Middle frontal gyrus (tissue), 1 donor: ENCODE data around the gene LONRF3.
A peak's percentile ranks its signal among the peaks of the same experiment; 100 is the strongest.
"Not testable (repeated sequence)": the region's sequence is repeated elsewhere in the genome, so short reads cannot be mapped to it uniquely, and the experiment has no call there.

ENCODE experiments used
- DNase-seq: peaks from one replicate; pipeline ENCODE4 v3.0.0-alpha.2; 2015; ENCODE audit warnings: low spot score; ENCODE audit errors: extremely low spot score

The LONRF3 gene

GRCh38 chrX:118983513-118983912, 9.1 kb downstream of the LONRF3 start:
- DNase-seq: no peak

GRCh38 chrX:118988911-118989310, 14.5 kb downstream of the LONRF3 start:
- no peak for DNase-seq

GRCh38 chrX:118989886-118990285, 15.5 kb downstream of the LONRF3 start:
- no peak for DNase-seq

- no peak for DNase-seq
Observed at GRCh38 chrX:118990512-118991227, 16.3 kb downstream of the LONRF3 start.

GRCh38 chrX:118992441-118993121, 18.2 kb downstream of the LONRF3 start:
- DNase-seq: not testable (repeated sequence)

GRCh38 chrX:119003462-119003861, 29.0 kb downstream of the LONRF3 start:
- DNase-seq: no peak

GRCh38 chrX:119004920-119005524, 30.6 kb downstream of the LONRF3 start:
- DNase-seq: peak; percentile 5

GRCh38 chrX:119007189-119007770, 32.9 kb downstream of the LONRF3 start:
- no peak for DNase-seq

- no peak for DNase-seq
Observed at GRCh38 chrX:119008110-119008744, 33.8 kb downstream of the LONRF3 start.

- DNase-seq: no peak
Observed at GRCh38 chrX:119009071-119009470, 34.7 kb downstream of the LONRF3 start.

- DNase-seq: no peak
Observed at GRCh38 chrX:119010491-119010890, 36.1 kb downstream of the LONRF3 start.

- no peak for DNase-seq
Observed at GRCh38 chrX:119013164-119013563, 38.7 kb downstream of the LONRF3 start.

GRCh38 chrX:119015407-119016237, 41.2 kb downstream of the LONRF3 start:
- no peak for DNase-seq

GRCh38 chrX:119017077-119017476, 42.7 kb downstream of the LONRF3 start:
- no peak for DNase-seq

GRCh38 chrX:119025900-119026299, 51.5 kb downstream of the LONRF3 start:
- DNase-seq: no peak

- not testable (repeated sequence) for DNase-seq
Observed at GRCh38 chrX:119026344-119026743, 51.9 kb downstream of the LONRF3 start.

GRCh38 chrX:119027960-119028732, 53.7 kb downstream of the LONRF3 start:
- DNase-seq: not testable (repeated sequence)

- no peak for DNase-seq
Observed at GRCh38 chrX:119028733-119029330, 54.4 kb downstream of the LONRF3 start.

- not testable (repeated sequence) for DNase-seq
Observed at GRCh38 chrX:119029656-119030055, 55.2 kb downstream of the LONRF3 start.

GRCh38 chrX:119030990-119031389, 56.6 kb downstream of the LONRF3 start:
- DNase-seq: no peak
